GM12878 (cell line): ENCODE measurements around the gene YY2. TPM values are rescaled to one million over a fixed set of nuclear protein-coding genes. Genes with fewer than 3 reads are reported as not detected.

Experiments used
- ATAC-seq: fragments of 200-7000 bp; cut with Tn5 transposase; 3 replicates; pipeline ENCODE4 v1.9.1; 2020; ENCODE audit warnings: mild to moderate bottlenecking, moderate library complexity
- BruUV-seq: library from RNA; stranded (reverse); fragments of 400-500 nt; replicated peaks from 2 replicates; lab custom pipeline; 2021; lab: Mats Ljungman, UMichigan
- CTCF ChIA-PET: fragments of 300-600 bp; sonication (Branson Sonifier 250); formaldehyde crosslinking; extraction: SDS; loops from one replicate; lab custom pipeline; 2021; ENCODE audit warnings: inconsistent platforms; lab: Yijun Ruan, JAX
- POLR2A ChIA-PET: fragments of 350-600 bp; formaldehyde crosslinking; extraction: SDS; loops from one replicate; lab custom pipeline; 2021; ENCODE audit warnings: inconsistent platforms; lab: Charles Lee
- RAD21 ChIA-PET: fragments of 300-600 bp; sonication (Branson Sonifier 250); formaldehyde crosslinking; loops from one replicate; lab custom pipeline; 2023; ENCODE audit warnings: antibody characterized with exemption; ENCODE audit not compliant: unreplicated experiment; lab: Charles Lee
- SMC1A ChIA-PET: fragments of 300-600 bp; sonication (Branson Sonifier 250); formaldehyde crosslinking; loops from one replicate; lab custom pipeline; 2023; ENCODE audit not compliant: unreplicated experiment, uncharacterized antibody; lab: Charles Lee
- DNase-seq: peaks from one replicate; pipeline ENCODE4 v3.0.0-alpha.2; 2011; ENCODE audit warnings: low read depth, low spot score
- FAIRE-seq: peaks from 3 replicates; lab custom pipeline; 2011; peaks lifted over from hg19 to GRCh38; lab: Jason Lieb, UNC
- H2AFZ ChIP-seq: 2 replicates; pipeline ENCODE4 v1.6.0; 2011; ENCODE audit warnings: low read depth, low read length, control low read depth; ENCODE audit not compliant: control insufficient read depth
- H3K27ac ChIP-seq: 2 replicates; pipeline ENCODE4 v1.5.1; 2011; ENCODE audit warnings: control low read depth; ENCODE audit not compliant: control insufficient read depth, insufficient read depth
- H3K27me3 ChIP-seq, 2 experiments: replicated peaks in 1 of 2; 2 replicates each; pipeline versions ENCODE4 v1.6.0 to v1.6.1; 2011; ENCODE audit warnings: low read length in 1 of 2; ENCODE audit not compliant: control insufficient read depth in 2 of 2, insufficient read depth in 2 of 2
- H3K36me3 ChIP-seq, 2 experiments: 2 replicates each; pipeline ENCODE4 v1.5.1; 2011; ENCODE audit warnings: low read length in 1 of 2; ENCODE audit not compliant: control insufficient read depth in 2 of 2, insufficient read depth in 2 of 2
- H3K4me1 ChIP-seq: 2 replicates; pipeline ENCODE4 v1.6.1; 2011; ENCODE audit warnings: mild to moderate bottlenecking, low read length, moderate library complexity, mixed read lengths; ENCODE audit not compliant: control insufficient read depth, insufficient read depth
- H3K4me2 ChIP-seq: 2 replicates; pipeline ENCODE4 v1.6.0; 2011; ENCODE audit warnings: control low read depth; ENCODE audit not compliant: control insufficient read depth, insufficient read depth
- H3K4me3 ChIP-seq: fragments of 200-600 bp; sonication (generic); 2 replicates; pipeline ENCODE4 v1.5.1; 2016
- H3K79me2 ChIP-seq: 2 replicates; pipeline ENCODE4 v1.6.0; 2011; ENCODE audit warnings: low read length; ENCODE audit not compliant: control insufficient read depth, insufficient read depth
- H3K9ac ChIP-seq: 2 replicates; pipeline ENCODE4 v1.8.0; 2011; ENCODE audit warnings: low read length, control low read depth, mixed read lengths; ENCODE audit not compliant: control insufficient read depth, insufficient read depth
- H3K9me3 ChIP-seq: replicated peaks from 3 replicates; pipeline ENCODE4 v1.5.1; 2011; ENCODE audit warnings: mild to moderate bottlenecking, low read length; ENCODE audit not compliant: control insufficient read depth, insufficient read depth
- H4K20me1 ChIP-seq: 2 replicates; pipeline ENCODE4 v1.6.0; 2011; ENCODE audit not compliant: control insufficient read depth, insufficient read depth
- BACH1 ChIP-seq: fragments of 450-650 bp; IDR thresholded peaks from 2 replicates; pipeline ENCODE4 v1.6.1; 2017; ENCODE audit warnings: mild to moderate bottlenecking, borderline replicate concordance
- CBX5 ChIP-seq: sonication (generic); IDR thresholded peaks from 2 replicates; pipeline ENCODE4 v1.6.1; 2016; ENCODE audit warnings: low read depth, moderate library complexity, mild to moderate bottlenecking, inconsistent platforms
- CREB1 ChIP-seq: IDR thresholded peaks from 2 replicates; pipeline ENCODE4 v1.6.1; 2012; ENCODE audit warnings: low read depth, mild to moderate bottlenecking, inconsistent platforms
- EGR1 ChIP-seq, 2 experiments: IDR thresholded peaks; 1 replicate in 1 of 2; 2 replicates in 1 of 2; pipeline ENCODE4 v1.6.1; 2011 to 2012; ENCODE audit warnings: low read depth in 2 of 2, low read length in 2 of 2, borderline replicate concordance in 1 of 2, mild to moderate bottlenecking in 1 of 2, moderate library complexity in 1 of 2
- ESRRA ChIP-seq: IDR thresholded peaks from 2 replicates; pipeline ENCODE4 v1.6.1; 2012; ENCODE audit warnings: mild to moderate bottlenecking, low read length, improper control_type of control experiment
- FOXK2 ChIP-seq: fragments of 450-650 bp; IDR thresholded peaks from 2 replicates; pipeline ENCODE4 v1.6.1; 2017; ENCODE audit warnings: mild to moderate bottlenecking, moderate library complexity
- MEF2B ChIP-seq: fragments of 450-650 bp; IDR thresholded peaks from 2 replicates; pipeline ENCODE4 v1.6.1; 2018; ENCODE audit warnings: mild to moderate bottlenecking, moderate library complexity; ENCODE audit not compliant: partially characterized antibody, poor library complexity, severe bottlenecking
- MLLT1 ChIP-seq: fragments of 450-650 bp; IDR thresholded peaks from 2 replicates; pipeline ENCODE4 v1.6.1; 2016; ENCODE audit warnings: mild to moderate bottlenecking
- NBN ChIP-seq: fragments of 450-650 bp; IDR thresholded peaks from 2 replicates; pipeline ENCODE4 v1.6.1; 2016
- PML ChIP-seq: IDR thresholded peaks from 2 replicates; pipeline ENCODE4 v1.6.1; 2012; ENCODE audit warnings: low read length, inconsistent platforms
- RB1 ChIP-seq: fragments of 450-650 bp; formaldehyde crosslinking; IDR thresholded peaks from 2 replicates; pipeline ENCODE4 v1.6.1; 2017; ENCODE audit warnings: mild to moderate bottlenecking, borderline replicate concordance
- SMAD5 ChIP-seq: IDR thresholded peaks from 2 replicates; pipeline ENCODE4 v1.6.1; 2016; ENCODE audit warnings: antibody characterized with exemption, low read depth
- YBX1 ChIP-seq: fragments of 450-650 bp; IDR thresholded peaks from 2 replicates; pipeline ENCODE4 v1.6.1; 2016; ENCODE audit warnings: antibody characterized with exemption
- WGBS: methylation state at CpG from one replicate; pipeline ENCODE4 v1.1.6; 2016; ENCODE audit warnings: low lambda C conversion rate; ENCODE audit not compliant: insufficient replicate concordance, insufficient coverage; ENCODE audit errors: missing lambda C conversion rate; 5-methylcytosine and 5-hydroxymethylcytosine counted together
- in situ Hi-C: fragments of 300-500 bp; cut with MboI; formaldehyde crosslinking; loops from 9 replicates; pipeline ENCODE4 v1.14.3; 2018; ENCODE audit warnings: mixed read lengths
- intact Hi-C: fragments of 100-400 bp; cut with micrococcal nuclease; formaldehyde crosslinking; loops from one replicate; pipeline ENCODE4 v1.14.2; 2022; ENCODE audit not compliant: unreplicated experiment
- polyA plus RNA-seq, 11 experiments: library from polyadenylated mRNA; depleted of rRNA in 4 of 11; unstranded in 6 of 11; stranded (reverse) in 5 of 11; fragments of >200 nt; fragmentation: Nextera tagmentation in 4 of 11; fragmentation: Illumina TruSeq in 1 of 11; extraction: Ambion mirVana in 4 of 11; extraction: Trizol in 1 of 11; gene quantifications; 1 replicate in 1 of 11; 2 replicates in 10 of 11; pipeline versions ENCODE4 v1.2.1 to v1.2.3, GENCODE V29; 2011 to 2016; ENCODE audit warnings: inconsistent platforms in 2 of 11, missing spikeins in 2 of 11, low read depth in 1 of 11
- total RNA-seq, 4 experiments: library from RNA; depleted of rRNA in 3 of 4; stranded (reverse); fragments of >200 nt in 3 of 4; fragmentation: Illumina TruSeq in 1 of 4; extraction: Trizol in 1 of 4; gene quantifications; 2 replicates each; pipeline versions ENCODE4 v1.2.1 to v1.2.3, GENCODE V29; 2013 to 2021
- TF ChIP-seq, protein P1 (sequence below): IDR thresholded peaks from 2 replicates; pipeline ENCODE4 v1.6.1; 2011; ENCODE audit warnings: borderline replicate concordance, low read depth, mild to moderate bottlenecking, moderate library complexity, low read length; ENCODE audit not compliant: insufficient read depth, poor library complexity, severe bottlenecking
- TF ChIP-seq, protein P2 (sequence below): fragments of 450-650 bp; formaldehyde crosslinking; IDR thresholded peaks from 2 replicates; pipeline ENCODE4 v1.5.0; 2022; ENCODE audit warnings: mild to moderate bottlenecking, missing genetic modification characterization

Gene YY2
- total and polyA plus RNA-seq, 10 of the 15 experiments (the other 5 are each of a cell fraction or from before 2014, with no cell fraction given): 0.31 to 1.2 (median 0.74) TPM

DNA sequence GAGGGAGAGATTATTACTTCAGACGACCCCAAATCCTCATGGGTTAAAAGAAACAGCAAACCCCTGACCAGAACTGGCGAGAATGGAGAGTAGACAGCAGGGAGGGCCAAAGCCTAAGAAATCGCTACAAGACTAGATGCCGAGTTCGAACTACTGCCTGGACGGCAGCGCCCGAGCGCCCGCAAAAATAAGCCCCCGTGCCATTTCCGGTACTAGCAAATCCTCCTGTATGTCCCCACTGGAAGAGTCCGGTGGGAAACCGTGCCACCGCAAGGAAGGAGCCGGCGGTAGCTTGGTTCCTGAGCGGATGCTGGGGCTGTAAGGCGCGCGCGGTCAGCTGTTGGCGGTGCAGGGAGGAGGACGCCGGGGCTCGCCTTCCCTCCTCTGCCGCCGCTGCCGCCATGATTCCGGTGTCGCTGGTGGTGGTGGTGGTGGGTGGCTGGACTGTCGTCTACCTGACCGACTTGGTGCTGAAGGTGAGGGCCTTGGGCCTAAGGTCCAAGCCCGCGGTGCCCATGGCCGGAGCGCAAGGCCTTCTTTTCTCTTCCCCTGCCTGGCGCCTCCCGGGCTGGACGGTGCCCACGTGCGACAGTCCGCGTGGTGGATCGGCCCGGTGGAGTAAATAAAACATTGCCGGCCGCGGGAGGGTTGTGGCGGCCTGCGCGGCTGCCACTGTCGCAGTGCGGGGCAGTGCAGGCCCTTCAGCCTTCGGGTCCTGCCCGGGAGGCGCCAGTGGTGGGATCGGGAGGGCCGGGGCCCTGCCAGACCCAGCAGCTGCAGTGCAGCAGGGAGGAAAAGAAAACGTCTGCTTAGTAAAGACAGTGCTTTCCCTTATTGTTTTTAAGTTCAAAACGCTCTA, 16.2 kb upstream of the YY2 start, which contains the start of gene MBTPS2:
TSS of gene MBTPS2 (plus strand) at position 284 of the 859 bp plus-strand sequence. CDS start at position 402, 118 bp downstream.
- WGBS: 23% methylated on average over 54 of the region's 61 CpGs
- FAIRE-seq (no peak), DNase-seq (peak; percentile 46), ATAC-seq (peak; percentile 90)
- no peaks in the 10 kb centered on the region for H3K27me3 ChIP-seq
- no peaks in the 10 kb centered on the region for H3K4me1 ChIP-seq
- peak within 1 kb of the TSS; percentile 62; the same call in 1 of the 2 replicates for H3K4me2 ChIP-seq
- peak within 1 kb of the TSS; percentile 57 for H3K4me3 ChIP-seq
- peak within 1 kb of the TSS; percentile 59 for H2AFZ ChIP-seq
- ChIA-PET POLR2A (no interaction called here), CTCF (interaction anchor here (0.6 to 1.1 kb wide), 4 partner anchors 99 to 911 kb away, joined by 3 read pairs; no protein-coding TSS in a partner anchor), RAD21 (interaction anchor here (1.5 kb wide), 1 partner anchor 17 kb away, joined by 3 read pairs; no protein-coding TSS in a partner anchor), SMC1A (interaction anchor here (0.7 to 1.3 kb wide), 2 partner anchors 8 to 145 kb away, joined by 3 to 5 read pairs; no protein-coding TSS in a partner anchor)
- intact Hi-C loops (loop anchor here (2.0 kb wide), 1 partner anchor 101 kb away; the partner anchor contains the start of gene SMS), in situ Hi-C loops (no loop called here)
- no TSS peak for BruUV-seq
- peak within 1 kb of the TSS; percentile 69 for H3K9ac ChIP-seq
- H3K9me3 ChIP-seq: no peaks in the 10 kb centered on the region
- peaks cover 12% of the 10 kb centered on the region for H3K79me2 ChIP-seq
- peak within 1 kb of the TSS; percentile 65 for H3K27ac ChIP-seq
- no peaks in the 10 kb centered on the region for H4K20me1 ChIP-seq
- H3K36me3 ChIP-seq: no peaks in the 10 kb centered on the region; a peak in 1 of 4 replicates
- 0 out of 2 replicates have a peak, but pooled peaks have one; percentile 34 for TF ChIP-seq PML
- peak; percentile 89; the same call in 1 of the 2 replicates for TF ChIP-seq CBX5
- TF ChIP-seq SMAD5: 0 out of 2 replicates have a peak, but pooled peaks have one; percentile 66
- TF ChIP-seq MLLT1: no peak
- TF ChIP-seq, protein P1, sequence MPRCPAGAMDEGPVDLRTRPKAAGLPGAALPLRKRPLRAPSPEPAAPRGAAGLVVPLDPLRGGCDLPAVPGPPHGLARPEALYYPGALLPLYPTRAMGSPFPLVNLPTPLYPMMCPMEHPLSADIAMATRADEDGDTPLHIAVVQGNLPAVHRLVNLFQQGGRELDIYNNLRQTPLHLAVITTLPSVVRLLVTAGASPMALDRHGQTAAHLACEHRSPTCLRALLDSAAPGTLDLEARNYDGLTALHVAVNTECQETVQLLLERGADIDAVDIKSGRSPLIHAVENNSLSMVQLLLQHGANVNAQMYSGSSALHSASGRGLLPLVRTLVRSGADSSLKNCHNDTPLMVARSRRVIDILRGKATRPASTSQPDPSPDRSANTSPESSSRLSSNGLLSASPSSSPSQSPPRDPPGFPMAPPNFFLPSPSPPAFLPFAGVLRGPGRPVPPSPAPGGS: no peak
- TF ChIP-seq NBN: no peak
- no peak for TF ChIP-seq YBX1
- peak; percentile 48 for TF ChIP-seq MEF2B
- 0 out of 2 replicates have a peak, but pooled peaks have one; percentile 23 for TF ChIP-seq CREB1
- no peak for TF ChIP-seq FOXK2
- peak in 1 of 2 experiments; percentile 63; a peak in 1 of 3 replicates for TF ChIP-seq EGR1 (IDR thresholded peaks at IDR 0.05; ENCODE audit: borderline replicate concordance in 1 of 2, low read depth in 2 of 2, low read length in 2 of 2)
- TF ChIP-seq ESRRA: no peak
- TF ChIP-seq BACH1: no peak
- TF ChIP-seq RB1: peak; percentile 82; the same call in 1 of the 2 replicates
- TF ChIP-seq, protein P2, sequence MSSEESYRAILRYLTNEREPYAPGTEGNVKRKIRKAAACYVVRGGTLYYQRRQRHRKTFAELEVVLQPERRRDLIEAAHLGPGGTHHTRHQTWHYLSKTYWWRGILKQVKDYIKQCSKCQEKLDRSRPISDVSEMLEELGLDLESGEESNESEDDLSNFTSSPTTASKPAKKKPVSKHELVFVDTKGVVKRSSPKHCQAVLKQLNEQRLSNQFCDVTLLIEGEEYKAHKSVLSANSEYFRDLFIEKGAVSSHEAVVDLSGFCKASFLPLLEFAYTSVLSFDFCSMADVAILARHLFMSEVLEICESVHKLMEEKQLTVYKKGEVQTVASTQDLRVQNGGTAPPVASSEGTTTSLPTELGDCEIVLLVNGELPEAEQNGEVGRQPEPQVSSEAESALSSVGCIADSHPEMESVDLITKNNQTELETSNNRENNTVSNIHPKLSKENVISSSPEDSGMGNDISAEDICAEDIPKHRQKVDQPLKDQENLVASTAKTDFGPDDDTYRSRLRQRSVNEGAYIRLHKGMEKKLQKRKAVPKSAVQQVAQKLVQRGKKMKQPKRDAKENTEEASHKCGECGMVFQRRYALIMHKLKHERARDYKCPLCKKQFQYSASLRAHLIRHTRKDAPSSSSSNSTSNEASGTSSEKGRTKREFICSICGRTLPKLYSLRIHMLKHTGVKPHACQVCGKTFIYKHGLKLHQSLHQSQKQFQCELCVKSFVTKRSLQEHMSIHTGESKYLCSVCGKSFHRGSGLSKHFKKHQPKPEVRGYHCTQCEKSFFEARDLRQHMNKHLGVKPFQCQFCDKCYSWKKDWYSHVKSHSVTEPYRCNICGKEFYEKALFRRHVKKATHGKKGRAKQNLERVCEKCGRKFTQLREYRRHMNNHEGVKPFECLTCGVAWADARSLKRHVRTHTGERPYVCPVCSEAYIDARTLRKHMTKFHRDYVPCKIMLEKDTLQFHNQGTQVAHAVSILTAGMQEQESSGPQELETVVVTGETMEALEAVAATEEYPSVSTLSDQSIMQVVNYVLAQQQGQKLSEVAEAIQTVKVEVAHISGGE: peak; percentile 93
